GM12875 (cell line): ENCODE measurements around the gene CSNK1E.

Experiments used
- H3K4me3 ChIP-seq: one replicate; pipeline ENCODE4 v1.5.1; 2011; ENCODE audit warnings: low read depth, low read length, control low read depth
- TF ChIP-seq, protein P1 (sequence below): IDR thresholded peaks from 2 replicates; pipeline ENCODE4 v1.5.1; 2011; ENCODE audit warnings: low read depth, mild to moderate bottlenecking, control low read depth, inconsistent platforms, low read length, moderate library complexity, borderline replicate concordance; ENCODE audit not compliant: insufficient read depth

The CSNK1E gene

DNA sequence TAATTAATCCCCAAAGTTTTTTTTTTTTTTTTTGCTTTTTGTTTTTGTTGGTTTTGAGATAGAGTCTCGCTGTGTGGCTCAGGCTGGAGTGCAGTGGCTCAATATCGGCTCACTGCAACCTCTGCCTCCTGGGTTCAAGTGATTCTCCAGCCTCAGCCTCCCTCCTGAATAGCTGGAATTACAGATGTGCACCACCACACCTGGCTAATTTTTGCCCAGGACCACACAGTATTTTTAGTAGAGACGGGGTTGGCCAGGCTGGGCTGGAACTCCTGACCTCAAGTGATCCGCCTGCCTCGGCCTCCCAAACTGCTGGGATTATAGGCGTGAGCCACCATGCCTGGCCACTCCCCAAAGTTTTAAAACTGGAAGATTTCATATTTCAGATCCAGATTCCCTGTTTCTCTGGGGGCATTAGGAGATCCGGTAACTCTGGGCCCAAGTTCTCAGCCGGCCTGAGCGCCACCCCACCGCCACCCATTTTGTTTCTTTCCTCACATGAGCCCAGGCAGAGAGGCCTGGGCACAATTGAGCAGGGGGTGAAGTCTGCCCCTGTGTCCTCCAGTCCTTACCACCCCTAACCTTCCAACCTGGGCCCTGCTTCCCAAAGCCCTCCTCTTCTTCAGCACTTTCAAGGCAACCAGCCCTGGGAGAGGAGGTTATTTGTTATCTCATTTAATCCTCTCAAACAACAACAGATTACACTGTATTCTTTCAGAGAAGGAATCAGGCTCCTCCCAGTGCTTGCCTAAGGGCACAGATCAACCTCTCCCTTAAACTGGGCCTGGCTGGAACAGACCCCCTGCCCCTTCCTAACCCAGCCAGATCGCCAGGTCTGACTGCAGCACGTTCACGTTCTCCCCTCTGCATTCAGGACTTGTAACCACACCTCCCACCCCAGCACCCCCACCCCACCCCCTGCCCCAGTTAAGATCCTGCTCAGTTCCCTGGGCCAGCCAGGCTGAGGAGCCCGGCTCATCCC lies 1.9 kb upstream of the CSNK1E start:
- TF ChIP-seq, protein P1, sequence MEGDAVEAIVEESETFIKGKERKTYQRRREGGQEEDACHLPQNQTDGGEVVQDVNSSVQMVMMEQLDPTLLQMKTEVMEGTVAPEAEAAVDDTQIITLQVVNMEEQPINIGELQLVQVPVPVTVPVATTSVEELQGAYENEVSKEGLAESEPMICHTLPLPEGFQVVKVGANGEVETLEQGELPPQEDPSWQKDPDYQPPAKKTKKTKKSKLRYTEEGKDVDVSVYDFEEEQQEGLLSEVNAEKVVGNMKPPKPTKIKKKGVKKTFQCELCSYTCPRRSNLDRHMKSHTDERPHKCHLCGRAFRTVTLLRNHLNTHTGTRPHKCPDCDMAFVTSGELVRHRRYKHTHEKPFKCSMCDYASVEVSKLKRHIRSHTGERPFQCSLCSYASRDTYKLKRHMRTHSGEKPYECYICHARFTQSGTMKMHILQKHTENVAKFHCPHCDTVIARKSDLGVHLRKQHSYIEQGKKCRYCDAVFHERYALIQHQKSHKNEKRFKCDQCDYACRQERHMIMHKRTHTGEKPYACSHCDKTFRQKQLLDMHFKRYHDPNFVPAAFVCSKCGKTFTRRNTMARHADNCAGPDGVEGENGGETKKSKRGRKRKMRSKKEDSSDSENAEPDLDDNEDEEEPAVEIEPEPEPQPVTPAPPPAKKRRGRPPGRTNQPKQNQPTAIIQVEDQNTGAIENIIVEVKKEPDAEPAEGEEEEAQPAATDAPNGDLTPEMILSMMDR, result no peak
- H3K4me3 ChIP-seq, result no peak overlapping the region

DNA sequence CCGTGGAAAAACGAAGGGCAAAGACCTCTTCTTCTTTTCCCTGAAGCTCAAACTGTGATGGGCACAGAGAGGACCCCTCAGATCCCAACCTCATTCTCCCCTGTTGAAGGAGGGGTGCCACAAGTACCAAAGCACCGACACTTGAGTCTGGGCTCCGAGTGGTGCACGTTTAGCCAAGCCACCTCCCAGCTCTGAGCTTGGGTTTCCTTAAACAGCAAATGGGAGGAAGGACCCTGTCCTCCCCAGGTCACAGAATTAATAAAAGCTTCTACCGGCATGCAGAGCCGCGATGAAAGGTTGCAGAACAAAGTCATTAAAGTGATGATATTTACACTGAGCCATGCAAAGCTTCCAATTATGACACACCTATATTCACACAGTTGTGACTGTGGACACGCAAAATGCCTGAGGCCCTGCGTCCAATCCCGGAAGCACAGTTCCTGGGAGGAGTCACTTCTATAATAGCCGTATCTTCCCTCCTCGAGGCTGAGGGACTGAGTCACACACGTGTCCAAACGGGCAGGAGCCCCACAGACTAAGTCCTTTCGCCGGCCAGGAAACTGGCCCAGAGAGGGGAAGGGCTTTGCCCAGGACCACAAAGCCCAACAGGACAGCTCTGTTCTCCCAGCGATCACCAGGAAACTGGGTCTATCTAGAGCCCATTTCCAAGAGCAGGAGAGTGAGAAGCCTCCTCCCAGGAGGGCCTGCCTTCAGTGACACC lies 922 bp upstream of the CSNK1E start:
- H3K4me3 ChIP-seq, result no peak overlapping the region
- TF ChIP-seq, protein P1, result no peak

DNA sequence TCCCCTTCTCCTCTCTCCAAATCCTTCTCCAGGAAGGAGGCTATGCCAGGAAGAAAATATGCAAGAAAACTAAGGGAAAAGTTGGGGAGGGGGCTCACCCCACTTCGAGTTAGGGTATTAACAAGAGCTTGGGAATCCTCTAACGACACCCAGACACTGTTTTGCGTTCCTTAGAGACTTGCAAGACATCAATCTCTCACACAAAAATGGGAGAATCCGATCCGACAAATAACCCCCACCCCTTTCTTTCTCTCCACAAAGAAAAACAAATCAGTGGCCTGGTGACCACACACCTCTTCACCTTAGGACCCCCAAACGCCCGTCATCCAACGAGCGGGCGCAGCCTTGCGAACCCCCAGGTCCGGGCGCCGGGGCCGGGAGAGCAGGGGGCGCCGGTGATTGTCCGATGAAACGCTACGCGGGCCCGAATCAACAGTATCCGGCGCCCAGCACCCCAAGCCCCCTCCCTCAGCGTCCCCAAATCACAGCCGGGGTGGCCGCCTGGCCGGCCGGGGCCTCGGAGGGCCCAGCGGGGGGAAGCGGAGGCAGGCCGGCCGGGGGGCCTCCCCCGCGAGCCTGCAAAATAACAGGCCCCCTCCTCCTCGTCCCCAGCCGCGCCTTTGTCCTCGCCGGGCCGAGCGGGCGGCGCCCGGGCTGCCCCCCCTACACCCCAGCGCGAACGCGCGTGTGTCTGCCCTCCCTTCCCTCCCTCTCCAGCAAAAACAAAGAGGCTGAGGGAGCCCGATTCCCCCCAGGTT lies 690 bp downstream of the CSNK1E start:
- TF ChIP-seq, protein P1, result no peak
- H3K4me3 ChIP-seq, result peak overlapping the region; percentile 68

DNA sequence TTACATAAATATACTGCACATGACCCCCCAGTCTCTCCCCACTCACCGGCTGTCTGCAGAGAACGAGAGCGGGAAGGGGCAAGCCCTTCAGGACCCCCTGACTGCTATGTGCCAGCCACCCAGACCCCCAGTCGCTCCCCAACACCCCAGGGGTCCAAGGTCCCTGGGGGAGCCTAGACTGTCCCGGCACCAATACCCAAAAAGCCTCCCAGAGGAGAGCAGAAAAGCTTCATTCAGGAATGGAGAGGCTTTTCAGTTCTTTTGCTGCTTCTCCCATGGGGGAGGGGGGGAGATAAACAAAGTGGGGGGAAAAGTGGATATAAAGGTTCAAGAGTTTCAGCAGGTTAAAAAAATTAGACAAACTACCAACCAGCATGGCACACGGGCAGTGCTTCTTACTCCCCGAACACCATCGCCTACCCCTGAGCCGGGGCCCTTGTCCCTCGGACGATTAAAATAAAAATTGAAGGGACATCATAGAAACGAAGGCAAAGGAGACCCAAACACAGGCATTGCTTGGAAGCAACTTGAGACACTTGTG lies 1.3 kb downstream of the CSNK1E start:
- TF ChIP-seq, protein P1, result no peak
- peak overlapping the region; percentile 68 for H3K4me3 ChIP-seq

DNA sequence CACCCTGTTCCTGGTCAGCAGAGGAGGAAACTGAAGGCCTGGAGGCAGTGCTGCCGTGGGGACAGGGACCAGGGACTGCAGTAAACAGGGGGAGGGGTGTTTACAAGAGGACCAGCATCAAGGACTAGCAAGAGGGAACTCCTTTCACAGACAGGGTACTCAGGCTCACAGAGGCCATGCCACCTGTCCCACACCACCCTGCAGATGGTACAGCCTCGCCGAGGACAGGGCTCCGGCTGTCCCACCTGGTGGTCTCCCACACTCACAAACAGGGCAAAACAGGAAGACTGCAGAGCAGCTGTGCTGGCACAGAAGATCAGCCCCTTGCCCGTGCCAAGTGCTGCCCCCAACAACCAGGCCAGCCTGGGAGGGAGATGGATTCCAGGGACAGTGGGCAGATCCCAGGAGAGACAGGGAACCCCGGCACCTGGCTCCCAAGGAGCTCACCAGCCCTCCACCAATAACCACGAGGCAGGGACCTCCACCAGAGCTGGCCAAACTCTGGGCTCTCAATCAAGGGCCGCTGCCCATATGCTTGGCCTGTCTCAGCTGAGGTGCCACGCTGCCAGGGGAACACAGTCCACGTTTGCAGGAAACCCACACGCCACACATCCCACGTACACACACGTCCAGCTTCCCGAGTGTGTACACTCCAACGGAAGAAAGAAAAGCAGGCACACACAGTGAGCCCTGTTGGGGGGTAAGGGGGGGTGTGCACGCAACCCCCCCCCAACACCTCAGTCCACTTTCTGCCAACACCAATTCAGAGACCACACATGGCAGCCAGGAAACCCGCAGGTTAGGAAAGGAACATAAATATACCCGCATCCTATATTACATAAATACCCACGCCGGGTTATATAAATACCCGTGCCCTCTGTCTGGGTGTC lies 2.1 kb downstream of the CSNK1E start:
- TF ChIP-seq, protein P1, result no peak
- peak overlapping the region; percentile 68 for H3K4me3 ChIP-seq
